Esophagus squamous epithelium (tissue), 4 donors: ENCODE data around the gene ZNF563.

Experiments
- POLR2A ChIP-seq, 4 donors: fragments of 450-650 bp; IDR thresholded peaks; one replicate each; pipeline ENCODE4 v1.6.1; 2017; ENCODE audit warnings: antibody characterized with exemption in 4 of 4, mild to moderate bottlenecking in 4 of 4, moderate library complexity in 3 of 4
- TF ChIP-seq, protein P1 (sequence below), 6 experiments: fragments of 450-650 bp in 4 of 6; fragments of 200-600 bp in 2 of 6; sonication (generic) in 2 of 6; IDR thresholded peaks; one replicate each; pipeline ENCODE4 v1.5.1; 2016 to 2019; ENCODE audit warnings: antibody characterized with exemption in 6 of 6, mild to moderate bottlenecking in 4 of 6, moderate library complexity in 4 of 6

- no peak for TF ChIP-seq POLR2A (IDR thresholded peaks at IDR 0.05)
- TF ChIP-seq, protein P1, sequence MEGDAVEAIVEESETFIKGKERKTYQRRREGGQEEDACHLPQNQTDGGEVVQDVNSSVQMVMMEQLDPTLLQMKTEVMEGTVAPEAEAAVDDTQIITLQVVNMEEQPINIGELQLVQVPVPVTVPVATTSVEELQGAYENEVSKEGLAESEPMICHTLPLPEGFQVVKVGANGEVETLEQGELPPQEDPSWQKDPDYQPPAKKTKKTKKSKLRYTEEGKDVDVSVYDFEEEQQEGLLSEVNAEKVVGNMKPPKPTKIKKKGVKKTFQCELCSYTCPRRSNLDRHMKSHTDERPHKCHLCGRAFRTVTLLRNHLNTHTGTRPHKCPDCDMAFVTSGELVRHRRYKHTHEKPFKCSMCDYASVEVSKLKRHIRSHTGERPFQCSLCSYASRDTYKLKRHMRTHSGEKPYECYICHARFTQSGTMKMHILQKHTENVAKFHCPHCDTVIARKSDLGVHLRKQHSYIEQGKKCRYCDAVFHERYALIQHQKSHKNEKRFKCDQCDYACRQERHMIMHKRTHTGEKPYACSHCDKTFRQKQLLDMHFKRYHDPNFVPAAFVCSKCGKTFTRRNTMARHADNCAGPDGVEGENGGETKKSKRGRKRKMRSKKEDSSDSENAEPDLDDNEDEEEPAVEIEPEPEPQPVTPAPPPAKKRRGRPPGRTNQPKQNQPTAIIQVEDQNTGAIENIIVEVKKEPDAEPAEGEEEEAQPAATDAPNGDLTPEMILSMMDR (IDR thresholded peaks at IDR 0.05): no peak
These were observed 40.6 kb upstream of the ZNF563 start for GRCh38 chr19:12374026-12374425.
